ENCODE results near the gene DNER. TPM values are rescaled to one million over a fixed set of nuclear protein-coding genes. Genes with fewer than 3 reads are reported as not detected.
A peak's percentile ranks its signal among the peaks of the same experiment; 100 is the strongest.

Gene DNER
- total and polyA plus RNA-seq, 5 donors, result 13.6 to 41.1 (median 27.2) TPM

DNA sequence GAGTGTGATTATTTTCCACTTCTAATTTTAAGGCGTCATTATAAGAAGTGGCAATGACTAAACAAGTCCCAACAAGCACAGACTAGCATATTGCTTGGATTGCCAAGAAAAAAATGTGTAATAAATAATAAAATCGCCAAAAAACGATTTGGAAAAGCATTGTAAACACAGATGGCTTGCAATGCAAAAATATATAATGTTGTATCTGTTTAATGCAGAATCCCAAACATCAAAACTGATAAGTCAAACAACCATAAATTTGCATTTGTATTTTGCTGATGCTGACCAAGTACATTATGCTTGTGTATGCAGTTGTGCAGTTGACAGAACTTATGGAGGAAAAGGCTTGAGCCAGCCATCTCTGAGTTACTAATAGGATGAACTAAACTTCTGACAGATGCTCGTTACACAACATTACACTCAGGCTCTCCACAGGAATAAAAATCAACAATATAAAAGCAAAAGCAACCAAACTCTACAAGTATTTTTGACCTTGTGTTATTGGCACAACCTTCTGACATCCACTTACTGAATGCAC, 68.1 kb downstream of the DNER start:
- intact Hi-C loops (cut with DNase I), result no loop called here
- ATAC-seq, result no peak
- 73% methylated on average over 4 of the region's 4 CpGs for WGBS

DNA sequence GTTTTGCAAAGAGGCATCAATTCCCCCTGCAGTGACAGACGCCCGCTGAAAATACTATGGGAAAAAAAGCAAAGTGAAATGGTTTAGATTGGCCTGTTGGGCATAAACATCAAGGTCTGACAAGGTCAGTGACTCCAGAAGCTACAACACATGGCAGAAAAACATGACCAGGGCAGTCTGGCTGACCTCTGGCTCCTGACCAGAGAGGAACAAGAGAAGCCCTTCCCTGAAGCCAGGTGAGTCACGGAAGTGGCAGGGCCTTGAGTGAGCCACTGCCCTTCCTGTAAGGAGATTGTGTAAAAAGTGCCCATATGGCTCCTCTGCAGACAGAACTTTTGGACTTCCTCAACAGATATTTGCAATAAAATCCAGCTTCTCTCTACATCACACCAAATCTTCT, 72.0 kb downstream of the DNER start:
- Histone ChIP-seq H3K9me3 (ENCODE audit: control insufficient read depth, low read length) (no peaks in the 10 kb centered on the region), H3K27me3 (ENCODE audit: control insufficient read depth, insufficient read depth) (no peaks in the 10 kb centered on the region), H3K4me3 (ENCODE audit: low read length) (no peak overlapping the region), H3K4me1 (ENCODE audit: control insufficient read depth, insufficient read depth, low read length) (no peaks in the 10 kb centered on the region), H3K27ac (ENCODE audit: low read length) (no peak overlapping the region)
- intact Hi-C loops (cut with DNase I), result no loop called here
- ATAC-seq (no peak), DNase-seq (peak in 1 of 3 donors; percentile 13)
- WGBS, result 84% methylated on average over 3 of the region's 3 CpGs

More for the DNA sequence above, 68.1 kb downstream of the DNER start:
- H3K27ac ChIP-seq (ENCODE audit: low read length), result no peak overlapping the region
- no peak for DNase-seq
- no peak overlapping the region for H3K4me3 ChIP-seq (ENCODE audit: low read length)
- no peaks in the 10 kb centered on the region for H3K9me3 ChIP-seq (ENCODE audit: control insufficient read depth, low read length)
- H3K27me3 ChIP-seq (ENCODE audit: control insufficient read depth, insufficient read depth), result no peaks in the 10 kb centered on the region
- H3K4me1 ChIP-seq (ENCODE audit: control insufficient read depth, insufficient read depth, low read length), result no peaks in the 10 kb centered on the region

DNA sequence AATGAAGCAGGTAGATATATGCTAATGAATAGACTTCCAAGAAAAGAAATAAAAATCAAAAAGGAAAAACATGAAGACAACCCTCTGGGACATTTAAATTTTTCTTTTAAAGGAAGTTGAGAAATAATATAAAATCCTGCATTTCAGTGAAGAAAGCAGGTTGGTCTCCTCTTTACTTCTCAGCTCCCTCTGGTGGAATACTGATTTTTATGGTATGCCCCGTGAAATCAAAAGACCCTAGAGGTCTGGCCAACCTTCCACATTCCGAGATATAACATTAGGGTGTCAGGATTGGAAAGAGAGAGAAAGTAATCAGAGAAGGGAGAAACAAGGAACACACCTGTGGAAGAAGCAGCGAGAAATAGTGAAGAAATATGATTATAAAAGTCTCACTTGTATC, 72.7 kb downstream of the DNER start:
- no peak for ATAC-seq
- no peaks in the 10 kb centered on the region for H3K9me3 ChIP-seq (ENCODE audit: control insufficient read depth, low read length)
- H3K4me3 ChIP-seq (ENCODE audit: low read length), result no peak overlapping the region
- DNase-seq, result no peak
- no peaks in the 10 kb centered on the region for H3K4me1 ChIP-seq (ENCODE audit: control insufficient read depth, insufficient read depth, low read length)
- H3K27me3 ChIP-seq (ENCODE audit: control insufficient read depth, insufficient read depth), result no peaks in the 10 kb centered on the region
- 50% methylated on average over 3 of the region's 3 CpGs for WGBS
- intact Hi-C loops (cut with DNase I), result no loop called here
- no peak overlapping the region for H3K27ac ChIP-seq (ENCODE audit: low read length)

DNA sequence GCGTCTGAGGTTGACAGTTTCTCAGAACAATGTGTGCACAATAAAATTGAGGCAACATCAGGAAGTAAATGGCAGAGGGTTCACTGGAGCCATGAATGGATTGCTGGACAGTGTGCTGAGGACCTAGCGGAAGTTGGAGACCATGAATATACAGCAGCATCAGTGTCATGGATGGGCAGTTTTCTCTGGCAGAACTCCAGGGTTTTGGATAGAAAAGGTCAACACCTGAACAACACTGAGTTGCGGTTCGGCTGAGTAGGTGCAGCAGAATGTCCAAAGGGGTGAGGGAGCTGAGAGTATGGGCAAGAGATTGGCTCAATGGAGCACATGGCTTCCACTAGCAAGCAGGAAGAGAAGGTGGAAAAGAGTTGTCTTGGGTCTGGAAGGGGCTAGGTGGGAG, 73.7 kb downstream of the DNER start:
- ATAC-seq (no peak), DNase-seq (no peak)
- H3K27ac ChIP-seq (ENCODE audit: low read length), result no peak overlapping the region
- H3K4me3 ChIP-seq (ENCODE audit: low read length), result no peak overlapping the region
- intact Hi-C loops (cut with DNase I), result no loop called here
- 93% methylated on average over 4 of the region's 4 CpGs for WGBS
- no peaks in the 10 kb centered on the region for H3K4me1 ChIP-seq (ENCODE audit: control insufficient read depth, insufficient read depth, low read length)
- H3K9me3 ChIP-seq (ENCODE audit: control insufficient read depth, low read length), result no peaks in the 10 kb centered on the region
- H3K27me3 ChIP-seq (ENCODE audit: control insufficient read depth, insufficient read depth), result no peaks in the 10 kb centered on the region

DNA sequence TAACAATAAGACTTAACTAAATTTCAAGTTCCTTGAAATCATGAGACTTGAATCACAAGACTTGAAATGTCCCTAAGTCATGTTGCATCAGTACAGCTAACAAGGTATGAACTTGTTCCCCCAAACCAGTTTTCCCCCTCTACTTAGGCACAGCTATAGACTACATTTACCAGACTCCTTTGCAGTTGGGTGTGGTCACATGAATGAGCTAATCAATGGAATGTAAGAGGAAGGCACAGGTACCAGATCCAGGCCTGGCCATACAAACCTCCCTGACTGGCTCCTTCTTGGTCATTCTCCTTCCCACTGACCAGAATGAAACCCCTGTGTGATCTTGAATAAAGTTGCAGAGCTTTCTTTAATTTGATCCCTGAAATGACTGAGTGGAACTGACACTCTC, 77.8 kb downstream of the DNER start:
- Histone ChIP-seq H3K9me3 (ENCODE audit: control insufficient read depth, low read length) (no peaks in the 10 kb centered on the region), H3K4me1 (ENCODE audit: control insufficient read depth, insufficient read depth, low read length) (no peaks in the 10 kb centered on the region), H3K27me3 (ENCODE audit: control insufficient read depth, insufficient read depth) (no peaks in the 10 kb centered on the region), H3K4me3 (ENCODE audit: low read length) (no peak overlapping the region), H3K27ac (ENCODE audit: low read length) (no peak overlapping the region)
- ATAC-seq, result no peak
- no peak for DNase-seq
- intact Hi-C loops (cut with DNase I), result no loop called here

DNA sequence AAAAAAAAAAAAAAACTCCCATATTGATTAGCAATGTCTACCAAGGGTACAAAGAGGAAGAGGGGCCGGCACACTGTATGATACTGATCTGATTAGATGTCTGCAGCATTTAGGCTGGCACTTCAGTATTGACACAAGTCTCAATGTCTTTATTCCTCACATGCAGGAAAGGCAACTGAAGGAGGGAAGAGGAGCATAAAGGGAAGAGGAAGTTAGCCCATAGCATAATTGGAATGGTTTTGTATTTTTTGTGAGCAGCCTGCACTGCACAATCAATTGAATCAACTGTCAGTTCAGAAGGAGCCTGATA, 79.0 kb downstream of the DNER start:
- H3K27me3 ChIP-seq (ENCODE audit: control insufficient read depth, insufficient read depth), result no peaks in the 10 kb centered on the region
- WGBS, result 48% methylated on average over 1 of the region's 1 CpG

DNA sequence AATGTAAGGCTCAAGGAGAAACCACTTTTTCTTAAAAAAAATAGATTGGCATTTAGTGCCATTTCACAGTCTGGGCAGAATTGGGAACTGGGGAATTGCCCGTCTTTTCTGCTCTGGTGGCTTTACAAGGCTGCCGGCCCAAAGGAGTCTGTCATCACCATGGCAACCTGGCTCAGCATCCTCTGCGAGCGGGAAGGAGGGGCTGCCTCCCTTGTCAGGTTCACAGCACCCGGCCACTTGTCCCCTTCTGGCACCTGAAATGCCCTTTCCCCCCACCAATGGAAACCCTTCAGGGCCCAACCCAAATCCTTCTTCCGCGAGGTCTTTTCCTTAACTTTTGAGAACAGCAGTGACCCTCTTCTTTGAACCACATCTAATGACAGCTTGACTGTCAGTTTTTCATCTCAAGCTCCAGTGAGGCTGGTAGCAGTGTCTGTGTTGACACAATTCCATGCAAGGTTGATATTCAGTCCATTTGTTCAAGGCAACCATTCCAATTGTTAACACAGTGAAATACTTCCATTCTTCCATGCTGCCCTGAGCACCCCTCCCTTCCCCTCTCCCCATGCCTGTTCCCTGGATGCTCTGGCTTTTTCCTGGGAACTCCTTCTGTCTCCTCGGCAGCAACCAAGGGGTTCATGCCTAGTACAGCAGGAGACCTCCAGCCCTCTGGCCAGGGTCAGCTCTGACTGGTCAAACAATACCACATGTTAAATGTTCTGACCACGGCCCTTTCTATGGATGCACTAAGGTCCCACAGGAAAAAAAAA, 79.6 kb downstream of the DNER start:
- no peaks in the 10 kb centered on the region for H3K4me1 ChIP-seq (ENCODE audit: control insufficient read depth, insufficient read depth, low read length)
- H3K27me3 ChIP-seq (ENCODE audit: control insufficient read depth, insufficient read depth), result no peaks in the 10 kb centered on the region
- H3K9me3 ChIP-seq (ENCODE audit: control insufficient read depth, low read length), result no peaks in the 10 kb centered on the region
- 43% methylated on average over 9 of the region's 9 CpGs for WGBS
- intact Hi-C loops (cut with DNase I), result no loop called here
- H3K27ac ChIP-seq (ENCODE audit: low read length), result no peak overlapping the region
- no peak for DNase-seq
- H3K4me3 ChIP-seq (ENCODE audit: low read length), result no peak overlapping the region
- no peak for ATAC-seq

More for the DNA sequence above, 79.0 kb downstream of the DNER start:
- H3K4me1 ChIP-seq (ENCODE audit: control insufficient read depth, insufficient read depth, low read length), result no peaks in the 10 kb centered on the region
- DNase-seq (no peak), ATAC-seq (no peak)
- no peaks in the 10 kb centered on the region for H3K9me3 ChIP-seq (ENCODE audit: control insufficient read depth, low read length)
- H3K27ac ChIP-seq (ENCODE audit: low read length), result no peak overlapping the region
- intact Hi-C loops (cut with DNase I), result no loop called here
- H3K4me3 ChIP-seq (ENCODE audit: low read length), result no peak overlapping the region

DNA sequence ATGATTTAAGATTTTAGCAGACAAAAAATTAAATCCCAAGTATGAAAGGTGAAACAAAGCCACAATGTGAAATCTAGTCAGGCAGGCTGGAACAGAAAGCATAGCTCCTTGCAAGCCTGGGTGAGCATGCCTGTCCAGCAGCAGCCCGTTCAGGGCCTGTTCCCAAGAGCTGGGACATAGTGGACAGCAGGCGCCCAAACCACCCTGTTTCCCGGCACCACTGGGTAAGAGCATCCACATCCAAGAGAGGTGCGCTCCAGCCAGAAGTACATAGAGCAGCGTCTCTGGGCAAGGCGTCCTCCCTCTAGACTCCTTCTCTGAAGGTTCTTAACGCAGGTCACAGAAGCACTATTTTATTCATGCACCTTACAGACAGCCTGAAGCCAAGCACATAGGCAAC, 80.8 kb downstream of the DNER start:
- 74% methylated on average over 7 of the region's 7 CpGs for WGBS
- Histone ChIP-seq H3K27ac (ENCODE audit: low read length) (no peak overlapping the region), H3K27me3 (ENCODE audit: control insufficient read depth, insufficient read depth) (no peaks in the 10 kb centered on the region), H3K9me3 (ENCODE audit: control insufficient read depth, low read length) (no peaks in the 10 kb centered on the region), H3K4me1 (ENCODE audit: control insufficient read depth, insufficient read depth, low read length) (no peaks in the 10 kb centered on the region), H3K4me3 (ENCODE audit: low read length) (no peak overlapping the region)
- intact Hi-C loops (cut with DNase I), result no loop called here
- ATAC-seq (no peak), DNase-seq (no peak)

DNA sequence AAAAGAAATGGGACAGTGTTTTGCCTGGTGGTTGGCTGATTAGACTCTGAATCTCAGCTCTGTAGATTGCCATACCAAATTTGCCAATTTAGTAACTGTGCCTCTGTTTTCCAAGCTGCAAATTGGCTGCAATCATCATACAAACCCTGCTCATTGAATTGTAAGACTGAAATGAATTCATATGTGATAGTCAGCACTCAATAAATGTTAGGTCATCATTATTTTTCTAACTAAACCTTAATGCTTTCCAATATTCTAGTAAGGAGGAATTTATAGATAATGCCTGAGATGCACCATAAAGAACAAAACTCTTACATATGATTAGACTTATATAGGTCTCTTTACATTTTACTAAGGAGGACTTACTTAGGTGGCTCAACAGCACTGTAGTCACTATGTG, 85.3 kb downstream of the DNER start:
- DNase-seq, result no peak
- no peaks in the 10 kb centered on the region for H3K4me1 ChIP-seq (ENCODE audit: control insufficient read depth, insufficient read depth, low read length)
- H3K9me3 ChIP-seq (ENCODE audit: control insufficient read depth, low read length), result no peaks in the 10 kb centered on the region
- no peaks in the 10 kb centered on the region for H3K27me3 ChIP-seq (ENCODE audit: control insufficient read depth, insufficient read depth)
- intact Hi-C loops (cut with DNase I), result no loop called here
- no peak overlapping the region for H3K27ac ChIP-seq (ENCODE audit: low read length)
- no peak for ATAC-seq
- H3K4me3 ChIP-seq (ENCODE audit: low read length), result no peak overlapping the region

DNA sequence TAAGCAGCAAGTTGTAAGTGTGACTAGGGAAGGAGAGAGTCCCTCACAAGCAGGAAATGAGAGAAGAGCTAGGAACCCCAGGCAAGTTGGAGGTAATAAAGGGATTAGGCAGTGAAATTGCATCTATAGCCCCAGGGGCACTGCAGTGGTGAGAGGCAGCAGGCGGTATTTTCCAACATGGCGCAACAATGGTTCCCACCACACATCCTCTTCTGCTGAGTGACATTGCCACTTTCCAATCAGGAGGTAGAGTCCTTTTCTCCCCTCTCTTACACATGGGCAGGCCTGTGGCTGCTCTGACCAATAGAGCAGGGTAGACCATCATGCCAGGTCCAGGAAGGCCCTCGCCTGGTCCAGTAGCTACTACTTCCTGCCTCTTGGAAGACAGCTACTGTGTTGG, 86.6 kb downstream of the DNER start:
- no peaks in the 10 kb centered on the region for H3K9me3 ChIP-seq (ENCODE audit: control insufficient read depth, low read length)
- H3K4me3 ChIP-seq (ENCODE audit: low read length), result no peak overlapping the region
- ATAC-seq, result no peak
- intact Hi-C loops (cut with DNase I), result no loop called here
- no peak overlapping the region for H3K27ac ChIP-seq (ENCODE audit: low read length)
- 72% methylated on average over 3 of the region's 3 CpGs for WGBS
- no peak for DNase-seq
- no peaks in the 10 kb centered on the region for H3K27me3 ChIP-seq (ENCODE audit: control insufficient read depth, insufficient read depth)
- H3K4me1 ChIP-seq (ENCODE audit: control insufficient read depth, insufficient read depth, low read length), result no peaks in the 10 kb centered on the region

DNA sequence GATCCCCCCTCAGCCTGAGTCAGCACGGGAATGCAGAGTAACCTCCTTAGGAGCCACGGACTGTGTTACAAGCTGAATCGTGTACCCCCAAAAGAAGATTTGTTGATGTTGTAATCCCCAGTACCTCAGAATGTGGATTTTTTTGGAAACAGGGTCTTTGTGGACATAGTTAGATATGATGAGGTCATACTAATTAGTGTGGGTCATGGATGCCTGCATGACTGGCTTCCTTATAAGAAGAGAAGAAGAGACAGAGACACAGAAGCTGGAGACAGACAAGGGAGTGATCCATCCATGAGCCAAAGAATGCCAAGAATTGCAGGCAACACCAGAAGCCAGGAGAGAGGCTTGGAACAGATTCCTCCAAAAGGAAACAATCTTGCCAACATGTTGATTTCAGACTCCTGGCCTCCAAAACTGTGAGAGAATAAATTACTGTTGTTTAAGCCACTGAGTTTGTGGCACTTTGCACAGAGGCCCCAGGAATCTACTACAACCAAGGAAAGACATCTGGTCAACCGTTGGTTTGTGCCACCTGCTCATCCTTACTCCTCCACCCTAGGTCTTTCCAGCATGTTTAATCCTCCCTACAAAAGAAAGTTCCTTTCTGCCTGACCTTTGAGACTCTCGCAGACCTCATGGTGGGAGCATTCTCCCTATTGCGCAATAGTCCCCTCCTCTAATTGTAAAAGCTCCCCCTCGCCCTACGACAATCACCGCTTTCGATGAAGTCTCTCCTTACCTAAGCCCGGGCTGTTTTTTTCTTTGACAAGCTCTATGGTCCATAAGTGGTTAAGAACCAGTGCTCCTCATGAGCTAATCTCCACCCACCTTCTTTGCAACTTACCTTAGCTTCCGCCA, 91.6 kb downstream of the DNER start:
- no peaks in the 10 kb centered on the region for H3K4me1 ChIP-seq (ENCODE audit: control insufficient read depth, insufficient read depth, low read length)
- no peak overlapping the region for H3K4me3 ChIP-seq (ENCODE audit: low read length)
- WGBS, result 91% methylated on average over 12 of the region's 12 CpGs
- H3K9me3 ChIP-seq (ENCODE audit: control insufficient read depth, low read length), result no peaks in the 10 kb centered on the region
- no peak for DNase-seq
- ATAC-seq, result no peak
- H3K27ac ChIP-seq (ENCODE audit: low read length), result no peak overlapping the region
- H3K27me3 ChIP-seq (ENCODE audit: control insufficient read depth, insufficient read depth), result no peaks in the 10 kb centered on the region
- intact Hi-C loops (cut with DNase I), result no loop called here
